HUES48 (cell line): Measurements from ENCODE around the gene VARS2.
A peak's percentile ranks its signal among the peaks of the same experiment; 100 is the strongest.
"Not testable (repeated sequence)": the region's sequence is repeated elsewhere in the genome, so short reads cannot be mapped to it uniquely, and the experiment has no call there.

Source experiments
- H3K27ac ChIP-seq: one replicate; pipeline ENCODE4 v1.7.0; 2013; ENCODE audit warnings: low read depth, low read length, inconsistent platforms
- H3K27me3 ChIP-seq: 2 replicates; pipeline ENCODE4 v1.6.1; 2013; ENCODE audit warnings: mild to moderate bottlenecking, low read length; ENCODE audit not compliant: control insufficient read depth, insufficient read depth
- H3K36me3 ChIP-seq: 2 replicates; pipeline ENCODE4 v1.6.1; 2013; ENCODE audit warnings: low read length; ENCODE audit not compliant: control insufficient read depth, insufficient read depth
- H3K4me1 ChIP-seq: 2 replicates; pipeline ENCODE4 v1.6.1; 2013; ENCODE audit warnings: mild to moderate bottlenecking, low read length; ENCODE audit not compliant: control insufficient read depth, insufficient read depth
- H3K4me3 ChIP-seq: 2 replicates; pipeline ENCODE4 v1.5.1; 2013; ENCODE audit warnings: mild to moderate bottlenecking, low read depth, low read length
- H3K9ac ChIP-seq: 2 replicates; pipeline ENCODE4 v1.6.1; 2013; ENCODE audit warnings: mild to moderate bottlenecking, low read depth, low read length, moderate library complexity
- H3K9me3 ChIP-seq: 2 replicates; pipeline ENCODE4 v1.6.1; 2013; ENCODE audit warnings: low read length; ENCODE audit not compliant: control insufficient read depth, insufficient read depth

VARS2 gene

GRCh38 chr6:30902196-30902595, 11.8 kb upstream of the VARS2 start:
- H3K9me3 ChIP-seq, H3K27me3 ChIP-seq, H3K9ac ChIP-seq, H3K27ac ChIP-seq, H3K4me3 ChIP-seq, H3K4me1 ChIP-seq: not testable (repeated sequence)
- H3K36me3 ChIP-seq, result peaks cover 31% of the 10 kb centered on the region

GRCh38 chr6:30902709-30903108, 11.3 kb upstream of the VARS2 start:
- H3K36me3 ChIP-seq, result peaks cover 26% of the 10 kb centered on the region
- H3K9ac ChIP-seq, result no peak overlapping the region
- no peaks in the 10 kb centered on the region for H3K4me1 ChIP-seq
- H3K4me3 ChIP-seq, result no peak overlapping the region
- no peaks in the 10 kb centered on the region for H3K27me3 ChIP-seq
- no peaks in the 10 kb centered on the region for H3K9me3 ChIP-seq
- no peak overlapping the region for H3K27ac ChIP-seq

DNA sequence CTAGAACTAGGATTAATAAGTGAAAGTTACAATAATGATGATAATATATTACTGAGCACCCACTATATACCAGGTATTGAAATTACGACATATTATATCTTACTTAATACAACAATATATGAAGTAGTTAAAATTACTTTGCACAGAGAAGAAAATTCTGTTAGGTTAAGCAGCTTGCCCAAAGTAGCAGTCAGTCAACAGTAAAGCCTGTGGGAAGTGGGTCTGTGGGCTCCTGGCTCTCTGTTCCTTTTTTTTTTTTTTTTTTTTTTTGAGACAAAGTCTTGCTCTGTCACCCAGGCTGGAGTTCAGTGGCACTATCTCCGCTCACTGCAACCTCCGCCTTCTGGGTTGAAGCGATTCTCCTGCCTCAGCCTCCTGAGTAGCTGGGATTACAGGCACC, 10.8 kb upstream of the VARS2 start:
- Histone ChIP-seq H3K27me3 (no peaks in the 10 kb centered on the region), H3K4me3 (no peak overlapping the region), H3K9me3 (no peaks in the 10 kb centered on the region), H3K4me1 (no peaks in the 10 kb centered on the region), H3K27ac (no peak overlapping the region), H3K36me3 (peaks cover 21% of the 10 kb centered on the region), H3K9ac (no peak overlapping the region)

DNA sequence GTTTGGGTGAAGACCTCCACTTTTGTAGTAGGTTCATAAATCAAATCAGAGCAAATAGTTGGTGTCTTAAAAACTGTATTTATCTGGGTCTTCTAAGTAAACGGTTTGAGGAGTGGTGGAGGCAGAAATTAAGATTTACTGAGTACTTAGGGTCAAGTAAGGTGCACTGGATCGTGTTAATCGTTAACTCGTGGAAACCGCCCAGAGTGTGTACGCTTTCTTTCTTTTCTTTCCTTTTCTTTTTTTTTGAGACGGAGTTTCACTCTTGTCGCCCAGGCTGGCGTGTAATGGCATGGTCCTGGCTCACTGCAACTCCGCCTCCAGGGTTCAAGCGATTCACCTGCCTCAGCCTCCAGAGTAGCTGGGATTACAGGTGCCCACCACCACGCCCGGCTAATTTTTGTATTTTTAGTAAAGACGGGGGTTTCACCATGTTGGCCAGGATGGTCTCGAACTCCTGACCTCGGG, 6.7 kb upstream of the VARS2 start:
- H3K27me3 ChIP-seq, H3K9ac ChIP-seq, H3K9me3 ChIP-seq, H3K4me1 ChIP-seq: not testable (repeated sequence)
- Histone ChIP-seq H3K36me3 (peaks cover 28% of the 10 kb centered on the region), H3K27ac (peak overlapping the region; percentile 37), H3K4me3 (peak overlapping the region; percentile 95)

DNA sequence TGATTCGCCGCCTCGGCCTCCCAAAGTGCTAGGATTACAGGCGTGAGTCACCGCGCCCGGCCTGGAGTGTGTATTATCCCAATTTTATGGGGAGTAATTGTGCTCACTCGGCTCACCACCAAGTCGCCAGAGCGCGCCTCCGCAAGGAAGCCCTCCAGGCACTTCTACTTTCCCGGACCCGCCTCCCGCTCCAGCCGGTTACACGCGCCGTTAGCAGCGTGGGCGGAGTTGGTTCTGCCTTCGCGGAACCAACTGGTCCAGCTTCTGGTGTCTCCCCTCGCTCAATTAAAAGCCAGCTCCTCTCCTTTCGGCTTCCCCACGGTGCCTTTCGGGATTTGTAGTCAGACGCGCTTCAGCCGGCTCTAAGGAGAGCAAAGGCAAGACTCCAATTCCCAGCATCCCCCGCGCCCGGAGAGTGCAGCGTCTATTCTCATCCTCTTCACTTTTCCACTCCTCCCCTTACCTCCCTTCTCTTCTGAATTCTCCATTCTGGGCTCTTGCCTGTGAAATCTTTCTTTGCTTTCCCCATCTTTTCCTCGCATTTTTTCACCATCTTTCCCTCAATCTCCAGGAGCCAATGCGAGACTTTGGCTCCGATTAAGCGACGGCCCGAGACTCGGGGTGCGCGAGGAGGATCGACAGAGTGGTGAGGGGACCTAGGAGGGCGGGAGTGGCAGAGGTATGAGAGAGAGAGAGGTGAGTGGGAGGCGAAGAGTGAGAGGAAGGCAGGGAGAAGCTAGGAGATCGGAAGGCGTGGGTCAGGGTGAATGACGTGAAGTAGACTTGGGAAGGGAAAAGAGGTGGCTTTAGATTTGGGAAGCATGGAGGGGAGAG, 6.1 kb upstream of the VARS2 start, which contains the start of gene GTF2H4:
Gene GTF2H4 (plus strand): TSS at position 450 of the 834 bp plus-strand sequence.
- no peaks in the 10 kb centered on the region for H3K4me1 ChIP-seq
- H3K36me3 ChIP-seq, result peaks cover 34% of the 10 kb centered on the region
- peak within 1 kb of the TSS; percentile 59 for H3K9ac ChIP-seq
- H3K9me3 ChIP-seq, result no peaks in the 10 kb centered on the region
- H3K27ac ChIP-seq, result peak within 1 kb of the TSS; percentile 37
- H3K27me3 ChIP-seq, result no peaks in the 10 kb centered on the region
- H3K4me3 ChIP-seq, result peak within 1 kb of the TSS; percentile 95

DNA sequence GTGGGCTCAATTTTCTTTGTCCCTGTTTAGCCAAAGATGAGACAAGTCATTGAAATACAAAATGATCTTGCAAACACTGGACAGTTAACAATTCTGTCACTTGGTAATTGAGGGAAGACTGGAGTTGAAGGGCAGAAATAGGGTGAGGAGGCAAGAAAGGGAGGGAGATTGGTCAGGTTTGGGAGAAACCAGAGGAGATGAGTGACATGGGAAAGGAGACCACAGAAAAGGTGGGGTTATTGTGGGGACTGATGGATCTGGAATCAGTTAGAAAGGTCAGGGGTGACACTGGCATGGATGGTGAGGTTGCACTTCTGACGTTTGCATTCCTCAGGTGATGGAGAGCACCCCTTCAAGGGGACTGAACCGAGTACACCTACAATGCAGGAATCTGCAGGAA, 5.3 kb upstream of the VARS2 start:
- Histone ChIP-seq H3K9ac (no peak overlapping the region), H3K9me3 (no peaks in the 10 kb centered on the region), H3K27ac (no peak overlapping the region), H3K4me3 (peak overlapping the region; percentile 95), H3K4me1 (peaks cover 6% of the 10 kb centered on the region; the same call in 1 of the 2 replicates), H3K27me3 (no peaks in the 10 kb centered on the region), H3K36me3 (peaks cover 40% of the 10 kb centered on the region)

GRCh38 chr6:30910473-30910872, 3.6 kb upstream of the VARS2 start:
- H3K27me3 ChIP-seq, H3K9ac ChIP-seq, H3K9me3 ChIP-seq, H3K27ac ChIP-seq, H3K4me3 ChIP-seq: not testable (repeated sequence)
- Histone ChIP-seq H3K36me3 (peaks cover 40% of the 10 kb centered on the region), H3K4me1 (peaks cover 18% of the 10 kb centered on the region)

DNA sequence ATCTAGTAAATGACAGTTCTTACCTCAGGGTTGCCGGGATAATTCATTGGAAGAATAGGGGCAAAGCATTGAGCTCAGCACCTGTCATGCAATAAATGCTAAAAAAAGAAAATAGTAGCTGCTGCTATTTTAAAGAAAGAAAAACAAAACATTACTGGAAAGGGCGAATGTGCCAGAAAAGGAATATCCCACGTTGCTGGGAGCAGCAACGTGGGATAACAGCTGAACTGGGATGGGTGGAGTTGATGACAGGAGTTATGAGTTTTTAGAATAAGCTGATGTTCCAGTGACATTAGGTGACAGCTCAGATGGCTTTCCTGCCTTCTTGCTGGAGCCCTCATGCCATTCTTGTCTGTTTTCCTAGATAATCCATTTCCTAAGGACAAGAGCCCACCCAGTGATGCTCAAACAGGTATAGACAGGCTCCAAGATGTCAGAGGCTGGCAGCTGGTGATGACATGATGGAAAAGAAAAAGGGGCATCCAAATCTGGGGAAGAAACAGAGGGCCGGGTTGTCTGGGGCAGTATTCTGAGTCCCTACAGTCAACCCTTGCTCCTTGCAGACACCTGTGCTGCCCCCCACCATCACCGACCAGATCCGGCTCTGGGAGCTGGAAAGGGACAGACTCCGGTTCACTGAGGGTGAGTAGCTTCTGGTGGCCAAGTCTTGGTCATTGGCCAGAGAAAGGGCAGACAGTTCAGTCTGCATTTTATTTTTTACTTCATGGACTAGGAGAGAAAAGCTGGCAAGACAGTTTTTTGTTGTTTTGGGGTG, 1.1 kb upstream of the VARS2 start:
- H3K27me3 ChIP-seq, result no peaks in the 10 kb centered on the region
- no peak overlapping the region for H3K9ac ChIP-seq
- H3K4me1 ChIP-seq, result peaks cover 18% of the 10 kb centered on the region
- H3K9me3 ChIP-seq, result no peaks in the 10 kb centered on the region
- peaks cover 60% of the 10 kb centered on the region for H3K36me3 ChIP-seq
- no peak overlapping the region for H3K27ac ChIP-seq
- H3K4me3 ChIP-seq, result no peak overlapping the region

GRCh38 chr6:30913721-30914075, 340 bp upstream of the VARS2 start:
- Histone ChIP-seq H3K4me1 (peaks cover 18% of the 10 kb centered on the region), H3K27me3 (no peaks in the 10 kb centered on the region), H3K9me3 (no peaks in the 10 kb centered on the region), H3K27ac (peak overlapping the region; percentile 67), H3K4me3 (peak overlapping the region; percentile 83), H3K36me3 (peaks cover 66% of the 10 kb centered on the region), H3K9ac (no peak overlapping the region)

DNA sequence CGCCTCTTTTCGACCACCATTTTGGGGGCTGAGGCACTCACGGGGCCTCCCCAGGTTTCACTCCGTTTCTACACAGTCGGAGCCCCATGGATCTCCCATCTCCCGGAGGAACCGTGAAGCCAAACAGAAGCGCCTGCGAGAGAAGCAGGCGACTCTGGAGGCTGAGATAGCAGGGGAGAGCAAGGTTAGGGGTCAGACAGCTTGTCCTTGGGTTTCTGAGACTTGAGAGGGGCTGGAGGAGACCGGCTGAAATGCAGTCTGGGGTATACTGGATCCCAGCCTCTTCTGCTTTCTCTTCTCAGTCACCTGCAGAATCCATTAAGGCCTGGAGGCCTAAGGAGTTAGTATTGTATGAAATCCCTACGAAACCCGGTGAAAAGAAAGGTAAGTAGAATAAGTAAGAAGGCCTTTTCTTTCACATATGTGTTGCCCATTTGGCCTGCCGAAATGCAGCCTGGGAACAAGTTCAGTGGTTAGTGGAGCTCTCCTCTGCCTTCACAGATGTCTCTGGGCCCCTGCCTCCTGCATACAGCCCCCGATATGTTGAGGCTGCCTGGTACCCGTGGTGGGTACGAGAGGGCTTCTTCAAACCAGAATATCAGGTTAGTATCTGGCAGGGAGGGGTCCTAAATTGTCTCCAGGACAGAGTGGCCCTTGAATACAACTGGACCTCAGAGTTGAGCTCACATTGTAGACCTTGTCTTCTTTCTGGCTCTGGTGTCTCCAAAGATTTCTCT, 984 bp downstream of the VARS2 start:
- H3K36me3 ChIP-seq, result peaks cover 68% of the 10 kb centered on the region
- H3K4me1 ChIP-seq, result peaks cover 18% of the 10 kb centered on the region
- peak overlapping the region; percentile 83 for H3K4me3 ChIP-seq
- no peaks in the 10 kb centered on the region for H3K27me3 ChIP-seq
- no peaks in the 10 kb centered on the region for H3K9me3 ChIP-seq
- peak overlapping the region; percentile 67; the same call in 1 of the 2 replicates for H3K9ac ChIP-seq
- no peak overlapping the region for H3K27ac ChIP-seq
